GM20431 (cell line): ENCODE data around the gene LTC4S.
"Not testable (repeated sequence)": the region's sequence is repeated elsewhere in the genome, so short reads cannot be mapped to it uniquely, and the experiment has no call there.

Experiments used
- in situ Hi-C: fragments of 300-500 bp; cut with MseI, MboI; formaldehyde crosslinking; loops from one replicate; pipeline ENCODE4 v1.15.0; 2020; ENCODE audit warnings: low sequenced_read_pairs; ENCODE audit not compliant: unreplicated experiment

The LTC4S gene

GRCh38 chr5:179821298-179822058 is 27.7 kb downstream of the LTC4S start:
- in situ Hi-C loops, result no loop called here

- in situ Hi-C loops, result no loop called here
Measured at GRCh38 chr5:179822059-179822432, 28.3 kb downstream of the LTC4S start.

- in situ Hi-C loops, result no loop called here
Measured at GRCh38 chr5:179822444-179822990, 28.7 kb downstream of the LTC4S start.

GRCh38 chr5:179823937-179824744 is 30.4 kb downstream of the LTC4S start:
- in situ Hi-C loops, result no loop called here

DNA sequence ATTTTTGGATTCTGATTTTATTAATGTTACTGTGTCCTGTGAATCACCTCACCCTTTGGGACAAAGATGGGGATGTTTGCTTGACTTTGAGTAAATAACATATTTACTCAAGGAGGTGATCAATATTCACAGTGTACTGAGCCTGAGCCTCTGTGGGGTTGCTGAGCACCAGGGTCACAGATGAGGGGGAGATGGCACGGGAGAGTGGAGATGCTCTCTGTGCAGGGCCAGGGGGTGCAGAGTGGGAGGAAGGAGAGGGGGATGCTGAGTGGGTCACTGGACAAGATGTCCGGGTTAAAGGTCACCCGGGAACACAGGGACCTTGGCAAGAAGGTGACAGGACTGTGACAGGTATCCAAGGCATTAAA is 30.9 kb downstream of the LTC4S start:
- in situ Hi-C loops, result no loop called here

DNA sequence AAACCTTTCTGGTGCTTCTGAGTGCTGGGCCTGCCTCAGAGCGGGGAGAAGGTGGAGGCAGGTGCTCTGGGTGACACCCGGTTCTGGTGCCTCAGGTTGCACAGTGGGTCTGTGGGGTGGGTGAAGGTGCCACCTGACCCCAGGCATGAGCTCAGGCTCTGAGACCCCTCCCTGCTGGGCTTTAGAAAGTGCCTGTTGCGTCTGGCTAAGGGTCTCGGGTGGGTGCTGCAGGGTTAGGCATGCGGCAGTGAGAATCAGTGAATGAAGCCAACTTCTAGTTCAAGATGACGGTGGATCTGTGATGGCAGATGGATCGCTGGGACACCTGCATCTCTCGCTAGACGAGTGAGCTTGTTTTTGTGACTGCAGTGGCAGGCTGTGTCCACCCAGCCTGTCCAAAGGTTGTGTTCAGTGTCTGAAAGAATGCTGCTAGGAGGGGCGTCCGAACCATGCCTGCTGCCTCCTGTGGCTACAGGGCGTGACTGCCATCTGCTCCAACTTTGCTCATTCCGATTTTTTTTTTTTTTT is 31.9 kb downstream of the LTC4S start:
- in situ Hi-C loops, result no loop called here

DNA sequence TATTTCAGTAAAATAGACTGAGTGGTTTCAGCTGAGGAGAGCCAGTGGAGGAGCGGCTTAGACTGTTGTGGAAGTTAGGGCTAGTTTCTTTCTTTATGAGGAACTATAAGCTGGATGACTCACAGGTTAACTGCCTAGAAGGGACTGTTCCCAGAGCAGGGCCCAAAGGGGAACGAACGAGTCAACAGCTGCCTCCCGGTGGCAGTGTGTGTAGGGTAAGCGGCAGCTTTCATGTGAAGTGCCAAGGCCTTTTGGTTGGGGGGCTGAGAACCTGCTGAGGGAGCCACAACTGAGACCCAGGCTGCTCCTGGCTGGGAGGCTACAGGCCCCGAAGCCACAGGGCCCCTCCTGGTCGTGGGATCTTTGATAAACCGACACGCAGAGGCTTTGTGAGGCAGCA is 33.9 kb downstream of the LTC4S start:
- in situ Hi-C loops, result no loop called here

GRCh38 chr5:179828756-179829421 is 35.1 kb downstream of the LTC4S start:
- in situ Hi-C loops, result no loop called here

DNA sequence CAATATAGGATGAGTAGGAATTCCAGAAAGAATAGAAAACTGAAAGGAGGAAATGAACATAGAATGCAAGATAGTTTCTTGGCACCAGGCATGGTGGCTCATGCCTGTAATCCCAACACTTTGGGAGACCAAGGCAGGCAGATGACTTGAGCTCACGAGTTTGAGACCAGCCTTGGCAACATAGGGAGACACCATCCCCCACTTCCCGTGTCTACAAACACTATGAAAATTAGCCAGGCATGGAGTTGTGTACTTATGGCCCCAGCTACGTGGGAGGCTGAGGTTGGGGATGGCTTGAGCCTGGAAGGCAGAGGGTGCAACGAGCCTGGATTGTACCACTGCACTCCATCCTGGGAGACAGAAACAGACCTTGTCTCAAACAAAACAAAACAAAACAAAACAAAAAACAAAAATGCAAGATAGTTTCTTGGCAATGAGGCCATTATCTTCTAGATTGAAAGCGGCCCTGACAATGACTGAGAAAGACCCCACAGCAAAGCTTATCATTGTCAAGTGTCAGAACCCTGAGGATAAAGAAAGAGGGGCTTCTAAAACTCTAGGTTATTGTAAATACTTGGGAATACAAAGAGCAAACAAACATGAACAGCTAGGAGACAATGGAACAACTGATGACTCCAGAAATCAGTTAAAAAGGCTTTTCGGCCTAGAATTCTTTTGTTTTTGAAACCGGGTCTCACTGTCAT is 36.1 kb downstream of the LTC4S start:
- in situ Hi-C loops, result no loop called here

- in situ Hi-C loops, result no loop called here
Measured at GRCh38 chr5:179830818-179831468, 37.2 kb downstream of the LTC4S start.

DNA sequence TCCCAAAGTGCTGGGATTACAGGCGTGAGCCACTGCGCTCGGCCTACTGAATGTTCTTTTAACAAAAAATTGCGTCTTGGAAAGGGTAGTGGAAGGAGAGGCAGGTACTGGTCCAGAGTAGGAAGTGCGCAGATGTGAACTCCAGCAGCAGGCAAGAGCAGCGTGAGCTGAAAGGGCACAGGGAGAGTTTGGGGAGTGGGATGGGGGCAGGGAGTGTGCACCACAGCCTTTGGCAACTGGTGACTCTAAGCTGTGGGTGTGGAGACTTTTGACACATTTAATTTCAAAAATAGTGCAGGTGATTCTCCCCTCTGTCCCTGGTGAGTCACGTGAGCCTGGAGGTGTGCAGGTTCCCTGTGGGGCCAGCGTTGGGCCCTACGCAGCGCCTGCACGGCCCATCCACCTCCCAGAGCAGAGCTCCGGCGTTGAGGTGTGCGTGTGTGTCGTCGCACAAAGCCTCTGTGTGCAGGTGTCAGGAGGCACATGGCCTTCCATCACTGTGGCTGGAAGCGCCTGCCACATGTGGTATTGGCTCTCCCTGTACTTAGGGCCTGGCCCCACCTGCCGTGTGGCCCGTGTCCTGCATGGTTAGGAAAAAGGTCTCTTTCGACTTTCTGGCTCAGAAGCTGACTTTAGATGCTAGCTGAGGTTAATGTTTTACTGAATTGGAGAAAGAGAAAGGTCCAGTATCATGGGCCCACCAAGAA is 38.4 kb downstream of the LTC4S start:
- in situ Hi-C loops, result no loop called here

- in situ Hi-C loops, result no loop called here
Measured at GRCh38 chr5:179833056-179833708, 39.4 kb downstream of the LTC4S start.

GRCh38 chr5:179833709-179834070 is 39.9 kb downstream of the LTC4S start:
- in situ Hi-C loops, result no loop called here

DNA sequence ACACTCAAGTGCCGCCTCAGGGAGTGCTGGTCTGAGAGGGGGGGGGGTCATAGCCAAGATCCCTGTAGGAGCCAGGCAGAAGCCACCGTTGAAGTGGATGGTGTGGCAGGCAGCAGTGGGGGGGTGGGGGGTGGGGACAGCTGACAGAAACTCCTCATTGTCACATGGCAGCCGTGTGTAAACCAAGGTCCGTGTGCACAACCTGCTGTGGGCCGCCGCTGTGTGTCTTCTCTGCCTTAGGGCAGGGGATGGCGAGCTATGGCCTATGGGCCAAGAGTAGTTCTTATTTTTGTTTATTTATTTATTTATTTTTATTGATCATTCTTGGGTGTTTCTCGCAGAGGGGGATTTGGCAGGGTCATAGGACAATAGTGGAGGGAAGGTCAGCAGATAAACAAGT is 40.3 kb downstream of the LTC4S start:
- in situ Hi-C loops, result no loop called here

- in situ Hi-C loops, result not testable (repeated sequence)
Measured at GRCh38 chr5:179834871-179835270, 41.1 kb downstream of the LTC4S start.

- in situ Hi-C loops, result no loop called here
Measured at GRCh38 chr5:179836225-179837019, 42.6 kb downstream of the LTC4S start.

GRCh38 chr5:179837076-179838011 is 43.6 kb downstream of the LTC4S start:
- in situ Hi-C loops, result no loop called here
